ENCODE data around the gene CELF4.

The CELF4 gene

DNA sequence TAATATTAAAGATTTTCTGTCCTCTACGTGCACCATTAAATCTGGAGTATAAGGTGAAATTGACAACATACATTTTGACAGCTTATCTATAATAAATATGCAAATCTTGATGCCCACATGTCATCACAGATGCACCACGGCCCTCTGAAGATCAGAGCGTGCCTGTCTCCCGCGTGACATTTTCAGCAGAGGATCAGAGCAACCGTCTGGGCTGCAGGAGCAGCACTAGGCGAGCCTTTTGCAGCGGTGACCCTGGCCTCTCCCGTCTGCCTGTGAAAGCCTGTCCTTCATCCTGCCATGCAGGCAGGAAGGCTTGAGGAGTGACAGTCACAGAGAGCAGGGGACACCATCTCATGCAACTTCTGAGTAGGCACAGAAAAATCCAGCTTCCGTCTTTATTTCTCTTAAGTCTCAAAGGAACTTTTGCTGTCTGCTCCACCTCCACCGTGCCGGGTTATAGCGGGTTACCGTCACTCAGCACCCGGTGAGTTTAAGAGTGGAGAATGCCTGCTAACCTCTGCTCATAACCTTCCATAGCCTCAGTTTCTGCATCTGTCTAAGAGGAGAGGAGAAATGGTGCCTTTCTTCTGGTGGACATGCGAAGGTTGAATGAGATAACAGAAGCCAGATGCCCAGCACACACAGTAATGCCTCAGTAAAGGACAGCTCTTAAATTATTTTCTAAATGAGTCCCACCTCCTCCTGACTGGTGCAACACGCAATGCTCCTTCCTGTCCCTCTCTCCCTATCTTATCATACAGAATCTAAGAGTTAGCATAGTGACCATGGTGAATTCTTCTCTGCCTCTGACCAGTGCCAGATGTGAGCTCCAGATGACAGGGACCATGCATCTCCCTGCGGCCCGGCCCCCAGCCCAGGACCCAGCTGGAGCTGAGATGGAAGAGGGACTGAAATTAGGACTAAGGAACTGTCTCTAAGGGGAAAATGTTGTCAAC is 43.8 kb downstream of the CELF4 start:
- no peak for DNase-seq

GRCh38 chr18:37520508-37520907 is 45.1 kb downstream of the CELF4 start:
- DNase-seq: no peak

GRCh38 chr18:37519510-37520135 is 46.0 kb downstream of the CELF4 start:
- no peak for DNase-seq

- no peak for DNase-seq
Observed at GRCh38 chr18:37516361-37516853, 49.2 kb downstream of the CELF4 start.

DNA sequence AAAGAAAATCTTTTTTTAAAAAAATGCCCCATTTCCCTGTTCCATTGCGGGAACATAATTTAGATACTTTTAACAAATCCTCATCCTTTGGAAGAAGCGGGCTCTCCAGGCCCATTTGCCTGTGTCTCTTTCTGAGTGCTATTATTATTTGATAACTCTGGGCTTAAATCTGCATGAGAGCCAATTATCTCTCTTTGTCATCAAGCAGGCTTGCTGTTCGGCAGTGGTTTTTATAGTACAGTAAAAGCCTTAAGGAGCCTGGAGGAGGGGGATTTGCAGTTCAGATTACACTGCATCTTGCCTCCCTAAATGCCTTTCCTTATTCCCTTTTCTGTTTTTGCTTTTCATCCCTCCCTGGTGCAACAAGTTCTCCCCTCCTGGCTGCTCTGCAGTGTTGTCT is 50.6 kb downstream of the CELF4 start:
- no peak for DNase-seq

GRCh38 chr18:37512400-37512799 is 53.2 kb downstream of the CELF4 start:
- no peak for DNase-seq

DNA sequence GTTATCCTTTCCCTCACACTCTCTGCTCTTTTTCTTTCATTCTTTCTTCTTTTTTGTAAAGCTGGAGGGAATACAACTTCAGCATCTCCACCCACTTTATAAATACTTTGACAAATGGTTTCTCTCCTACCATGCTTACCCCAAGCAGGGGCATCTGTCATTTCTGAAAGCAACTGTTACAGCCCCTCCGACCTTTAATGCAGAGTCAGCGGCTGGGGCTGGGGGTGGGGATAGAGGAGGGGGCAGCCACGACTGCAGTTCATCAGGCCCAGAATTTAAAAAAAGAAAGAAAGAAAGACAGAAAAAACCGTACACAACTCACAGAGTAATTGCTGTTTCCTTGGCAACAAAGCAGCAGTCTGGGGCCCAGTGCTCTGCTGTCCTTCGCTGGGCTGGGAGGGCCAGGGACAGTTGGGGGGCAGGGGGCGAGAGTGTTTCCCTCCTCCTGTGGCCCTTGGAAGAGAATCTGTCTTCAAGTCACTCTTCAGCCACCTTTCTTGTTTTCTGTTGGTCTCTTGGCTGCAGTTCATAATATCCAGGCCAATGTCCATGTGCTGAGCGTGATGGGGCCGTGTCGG is 53.8 kb downstream of the CELF4 start:
- DNase-seq: no peak

GRCh38 chr18:37509600-37509999 is 56.0 kb downstream of the CELF4 start:
- no peak for DNase-seq

- no peak for DNase-seq
Observed at GRCh38 chr18:37508207-37508606, 57.4 kb downstream of the CELF4 start.

DNA sequence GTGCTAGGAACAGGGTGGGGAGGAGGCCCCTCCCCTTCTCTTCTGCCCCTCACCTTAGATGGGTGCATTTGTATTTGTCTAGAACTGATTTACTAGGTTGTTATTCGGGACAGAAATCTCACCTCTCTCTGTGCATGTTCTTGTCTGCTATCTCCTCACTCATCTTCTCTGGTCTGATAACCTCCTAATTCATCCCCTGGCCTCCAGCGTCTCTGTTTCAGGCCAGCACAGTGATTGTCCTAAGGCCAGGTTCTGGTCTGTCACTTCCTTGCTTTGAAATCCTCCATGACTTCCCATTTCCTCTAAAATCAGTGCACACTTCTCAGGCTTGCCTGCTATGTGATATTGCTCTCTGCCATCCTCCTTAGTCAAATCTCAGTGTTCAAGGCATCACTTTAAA is 58.4 kb downstream of the CELF4 start:
- DNase-seq: no peak

DNA sequence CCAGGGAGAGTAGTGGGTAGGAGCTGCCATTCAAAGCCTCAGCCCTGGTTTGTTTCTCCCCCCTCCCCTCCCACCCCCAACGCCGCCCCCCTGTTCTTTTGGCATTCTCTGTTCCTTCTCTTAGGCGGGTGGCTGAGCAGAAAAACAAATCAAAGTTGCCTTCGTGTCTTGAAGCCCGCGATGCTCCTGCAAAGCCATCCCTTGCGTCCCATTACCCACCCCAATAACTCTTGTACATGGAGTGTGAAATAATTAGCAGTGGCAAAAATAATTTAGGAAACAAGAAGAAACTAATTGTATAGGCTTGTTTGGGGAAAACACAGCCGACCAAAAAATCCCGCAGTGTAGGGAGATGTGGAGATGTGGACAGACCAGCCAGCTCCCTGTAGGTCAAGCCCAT is 59.6 kb downstream of the CELF4 start:
- no peak for DNase-seq

GRCh38 chr18:37505321-37505720 is 60.3 kb downstream of the CELF4 start:
- DNase-seq: no peak

DNA sequence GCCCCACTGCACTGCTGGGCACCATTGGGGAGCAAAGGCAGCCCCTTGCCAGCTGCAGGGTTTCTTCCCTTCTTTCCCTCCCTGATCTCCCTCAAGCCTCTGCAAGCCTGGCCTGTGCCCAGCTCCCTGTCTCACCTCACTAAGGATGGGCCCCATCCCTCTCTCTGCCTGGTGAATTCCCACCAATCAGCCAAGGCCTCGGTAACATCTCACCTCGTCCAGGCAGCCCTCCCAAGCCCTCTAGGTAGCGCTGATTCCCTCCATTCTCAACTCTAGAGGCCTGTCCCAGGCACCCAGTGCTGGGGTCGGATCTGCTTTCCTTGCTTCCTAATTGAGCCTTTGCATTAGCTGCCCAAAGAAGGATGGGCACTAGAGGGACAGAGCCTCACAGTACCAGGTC is 63.0 kb downstream of the CELF4 start:
- DNase-seq: no peak

DNA sequence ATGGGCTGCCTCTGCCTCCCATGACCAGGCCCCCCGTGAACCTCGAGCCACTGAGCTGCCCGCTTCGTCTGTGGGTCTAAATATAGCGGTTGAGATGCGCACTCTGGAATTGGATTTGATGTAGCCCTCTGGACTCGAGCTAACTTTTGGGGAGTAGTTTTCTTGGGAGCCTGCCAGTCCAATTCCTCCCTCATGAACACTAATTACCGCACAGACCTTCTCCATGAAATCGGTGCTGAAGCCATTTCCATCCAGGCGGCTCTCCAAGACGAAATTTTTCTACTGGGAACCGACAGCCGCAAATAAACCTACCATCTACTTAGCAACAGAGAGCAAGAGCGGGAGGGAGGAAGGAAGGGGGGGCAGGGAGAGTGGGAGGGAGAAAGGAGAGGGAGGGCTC is 63.6 kb downstream of the CELF4 start:
- no peak for DNase-seq

DNA sequence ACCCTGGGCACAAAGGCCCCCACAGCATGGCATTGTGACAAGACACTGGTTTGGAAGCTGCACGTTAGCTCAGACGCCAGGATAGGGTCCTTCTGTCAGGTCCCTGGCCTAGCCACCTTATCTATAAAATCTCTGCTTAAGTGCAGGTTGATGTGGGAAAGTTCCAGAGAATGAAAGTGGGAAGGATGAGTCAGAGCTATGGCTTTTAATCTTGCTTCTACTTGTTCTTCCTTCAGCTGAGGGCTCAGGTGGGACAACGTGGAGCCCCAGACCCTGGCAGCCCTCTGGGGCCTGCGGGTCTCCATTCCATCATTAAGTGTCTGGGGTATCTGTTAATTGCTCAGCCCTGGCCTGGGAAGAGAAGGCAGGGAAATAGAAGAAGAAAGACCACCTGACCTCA is 64.5 kb downstream of the CELF4 start:
- no peak for DNase-seq

DNA sequence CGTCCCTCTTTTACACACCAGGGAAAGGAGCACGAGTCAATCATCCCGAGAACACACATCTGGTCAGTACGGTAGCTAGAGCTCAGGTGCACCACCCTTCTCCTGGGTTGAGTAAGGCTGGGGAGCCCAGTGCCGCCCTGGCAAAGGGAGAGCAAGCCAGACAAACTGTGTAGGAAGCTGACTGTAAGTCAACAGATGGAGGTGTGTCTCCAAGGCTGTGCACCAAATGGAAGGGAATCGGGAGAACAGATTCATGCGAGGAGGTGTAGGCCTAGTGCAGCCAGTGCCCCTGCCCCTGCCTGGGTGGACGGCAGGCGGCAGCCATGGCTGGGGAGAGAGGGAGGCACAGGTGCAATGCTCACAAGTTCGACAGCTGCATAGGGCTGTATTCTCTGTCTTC is 65.7 kb downstream of the CELF4 start:
- DNase-seq: no peak

DNA sequence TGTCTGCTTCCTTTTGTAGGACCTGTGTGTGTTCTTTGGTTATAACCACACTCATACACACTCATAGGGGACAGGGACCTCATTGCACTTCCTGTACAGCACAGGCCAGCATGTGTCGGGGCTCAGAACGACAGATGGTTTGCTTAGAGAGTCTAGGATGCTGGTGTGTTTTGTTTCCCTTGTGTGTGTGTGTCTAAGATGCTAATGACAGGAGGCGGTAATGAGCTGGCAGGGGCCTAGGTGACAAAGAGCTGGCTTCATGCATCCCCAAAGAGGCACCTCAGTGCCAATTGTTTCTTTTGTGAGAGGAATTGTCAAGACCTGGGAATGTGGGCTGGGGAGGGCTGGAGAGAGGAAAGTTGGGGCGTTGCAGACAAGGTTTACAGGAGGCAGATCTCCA is 66.6 kb downstream of the CELF4 start:
- DNase-seq: no peak

- DNase-seq: no peak
Observed at GRCh38 chr18:37497853-37498518, 67.6 kb downstream of the CELF4 start.

DNA sequence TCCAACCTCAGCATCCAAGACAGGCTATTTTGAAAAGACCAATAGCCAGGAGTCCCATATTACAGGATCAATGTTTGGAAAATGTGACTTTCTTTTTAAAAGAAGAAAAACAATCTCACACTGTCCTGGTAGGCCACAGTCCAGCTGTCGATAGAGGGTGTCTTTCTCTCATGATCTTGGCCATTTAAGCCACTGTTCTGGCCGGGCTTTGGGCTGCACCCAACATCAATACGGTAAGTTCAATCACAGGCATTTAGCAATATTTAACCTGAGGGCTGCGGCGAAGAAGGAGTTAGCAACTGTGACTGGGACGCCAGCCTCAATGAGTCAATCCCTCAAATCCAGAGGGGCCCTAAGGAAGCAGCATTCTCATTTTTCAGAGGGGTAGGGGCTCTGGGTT is 69.0 kb downstream of the CELF4 start:
- DNase-seq: no peak

- no peak for DNase-seq
Observed at GRCh38 chr18:37495354-37495753, 70.2 kb downstream of the CELF4 start.

- no peak for DNase-seq
Observed at GRCh38 chr18:37494406-37494805, 71.2 kb downstream of the CELF4 start.

DNA sequence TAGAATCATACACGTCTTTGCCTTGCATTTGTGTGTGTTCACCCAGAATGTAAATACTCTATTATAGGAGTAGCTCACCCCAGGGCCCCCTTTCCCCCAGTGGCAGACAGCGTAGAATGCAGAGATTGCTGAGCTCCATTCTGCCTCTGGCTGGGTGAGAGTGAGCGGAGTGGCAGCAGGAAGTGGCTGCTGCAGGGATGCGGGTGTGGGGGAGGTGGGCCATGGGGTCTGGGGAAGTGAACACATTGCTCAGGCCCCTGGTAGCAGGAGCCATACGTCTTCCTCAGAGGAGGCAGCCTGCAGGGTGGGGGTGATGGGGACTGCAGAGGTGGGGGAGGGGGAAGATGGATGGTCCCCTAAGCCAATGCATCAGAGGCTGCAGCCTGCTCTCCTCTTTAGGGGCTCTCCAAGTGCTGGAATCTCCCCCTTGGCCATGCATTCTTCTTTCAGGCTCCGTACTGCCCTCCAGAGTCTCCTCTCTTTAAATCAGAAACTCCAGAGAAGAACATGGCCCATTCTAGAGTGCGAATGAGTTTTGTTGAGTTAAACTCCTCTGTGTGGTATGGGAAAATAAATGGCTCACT is 72.2 kb downstream of the CELF4 start:
- no peak for DNase-seq

DNA sequence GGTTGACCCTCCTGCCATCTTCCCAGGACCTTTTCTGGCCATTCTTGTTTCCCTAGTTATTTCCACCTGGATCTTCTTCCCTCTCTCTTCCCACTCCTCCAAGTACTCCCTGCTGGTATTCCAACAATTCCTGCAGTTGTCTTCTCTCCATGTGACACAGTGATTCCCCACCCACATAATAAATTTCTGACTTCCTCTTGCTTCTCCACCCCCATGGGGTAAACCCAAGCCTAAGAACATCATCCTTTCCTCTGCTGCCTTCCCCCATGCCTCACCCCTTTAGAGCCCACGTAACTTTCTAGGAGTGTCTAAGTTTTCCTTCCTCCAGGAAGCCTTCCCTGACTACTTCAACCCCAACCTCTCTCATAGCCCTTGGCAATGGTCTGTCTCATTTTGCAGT is 72.6 kb downstream of the CELF4 start:
- DNase-seq: no peak

Data from T-helper 9 cell (primary cell).